GM21529 (cell line): Measurements from ENCODE around the gene RPS6KB2.
"Not testable (repeated sequence)": the region's sequence is repeated elsewhere in the genome, so short reads cannot be mapped to it uniquely, and the experiment has no call there.

Experiments
- ATAC-seq: cut with Tn5 transposase; IDR thresholded peaks from one replicate; pipeline ENCODE4 v1.9.1; 2021; ENCODE audit not compliant: unreplicated experiment

RPS6KB2 gene

GRCh38 chr11:67465189-67465510, 36.9 kb downstream of the RPS6KB2 start:
- ATAC-seq: no peak

- not testable (repeated sequence) for ATAC-seq
Measured at GRCh38 chr11:67465530-67465929, 37.2 kb downstream of the RPS6KB2 start.

- no peak for ATAC-seq
Measured at GRCh38 chr11:67466367-67466766, 38.1 kb downstream of the RPS6KB2 start.

GRCh38 chr11:67466962-67467771, 38.9 kb downstream of the RPS6KB2 start:
- no peak for ATAC-seq

GRCh38 chr11:67468056-67468455, 39.8 kb downstream of the RPS6KB2 start:
- ATAC-seq: no peak

GRCh38 chr11:67468456-67468758, 40.1 kb downstream of the RPS6KB2 start:
- ATAC-seq: no peak

GRCh38 chr11:67468759-67469507, 40.6 kb downstream of the RPS6KB2 start, which contains the start of gene TMEM134:
Gene TMEM134 (minus strand): TSS chr11:67469251. CDS start chr11:67469192, 59 bp downstream.
- ATAC-seq: peak; percentile 68

- no peak for ATAC-seq
Measured at GRCh38 chr11:67469508-67469811, 41.2 kb downstream of the RPS6KB2 start.

GRCh38 chr11:67470337-67471002, 42.2 kb downstream of the RPS6KB2 start:
- no peak for ATAC-seq

GRCh38 chr11:67472882-67473281, 44.6 kb downstream of the RPS6KB2 start:
- no peak for ATAC-seq

- ATAC-seq: not testable (repeated sequence)
Measured at GRCh38 chr11:67476692-67477091, 48.4 kb downstream of the RPS6KB2 start.

- not testable (repeated sequence) for ATAC-seq
Measured at GRCh38 chr11:67477344-67478050, 49.2 kb downstream of the RPS6KB2 start.

GRCh38 chr11:67482275-67482826, 54.1 kb downstream of the RPS6KB2 start:
- ATAC-seq: no peak

GRCh38 chr11:67482827-67483798, 54.8 kb downstream of the RPS6KB2 start, which contains the start of gene AIP:
Gene AIP (plus strand): TSS chr11:67483026. CDS start chr11:67483159, 133 bp downstream.
- peak; percentile 61 for ATAC-seq

GRCh38 chr11:67483831-67484665, 55.8 kb downstream of the RPS6KB2 start:
- ATAC-seq: no peak

GRCh38 chr11:67484847-67485311, 56.6 kb downstream of the RPS6KB2 start:
- ATAC-seq: no peak
